ENCODE measurements around the gene UTF1. TPM values are rescaled to one million over a fixed set of nuclear protein-coding genes. Genes with fewer than 3 reads are reported as not detected.

The UTF1 gene, protein sequence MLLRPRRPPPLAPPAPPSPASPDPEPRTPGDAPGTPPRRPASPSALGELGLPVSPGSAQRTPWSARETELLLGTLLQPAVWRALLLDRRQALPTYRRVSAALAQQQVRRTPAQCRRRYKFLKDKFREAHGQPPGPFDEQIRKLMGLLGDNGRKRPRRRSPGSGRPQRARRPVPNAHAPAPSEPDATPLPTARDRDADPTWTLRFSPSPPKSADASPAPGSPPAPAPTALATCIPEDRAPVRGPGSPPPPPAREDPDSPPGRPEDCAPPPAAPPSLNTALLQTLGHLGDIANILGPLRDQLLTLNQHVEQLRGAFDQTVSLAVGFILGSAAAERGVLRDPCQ
- total RNA-seq: not detected in 2 replicates

DNA sequence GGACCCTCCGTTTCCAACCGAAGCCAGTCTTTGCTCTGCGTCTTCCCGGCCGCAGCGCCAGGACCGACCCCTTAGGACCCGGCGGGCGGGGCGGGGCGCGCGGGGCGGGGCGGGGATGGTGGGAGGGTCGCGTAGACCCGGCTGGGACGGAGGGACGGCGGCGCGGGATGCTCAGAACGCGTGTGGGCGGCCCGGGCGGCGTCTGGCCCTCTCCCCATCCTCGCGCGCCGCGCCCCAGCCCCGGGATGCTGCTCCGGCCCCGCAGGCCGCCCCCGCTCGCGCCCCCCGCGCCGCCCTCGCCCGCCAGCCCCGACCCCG lies at the start of gene UTF1:
TSS of gene UTF1 (plus strand) at position 174 of the 318 bp plus-strand sequence. CDS start at position 246, 72 bp downstream.

DNA sequence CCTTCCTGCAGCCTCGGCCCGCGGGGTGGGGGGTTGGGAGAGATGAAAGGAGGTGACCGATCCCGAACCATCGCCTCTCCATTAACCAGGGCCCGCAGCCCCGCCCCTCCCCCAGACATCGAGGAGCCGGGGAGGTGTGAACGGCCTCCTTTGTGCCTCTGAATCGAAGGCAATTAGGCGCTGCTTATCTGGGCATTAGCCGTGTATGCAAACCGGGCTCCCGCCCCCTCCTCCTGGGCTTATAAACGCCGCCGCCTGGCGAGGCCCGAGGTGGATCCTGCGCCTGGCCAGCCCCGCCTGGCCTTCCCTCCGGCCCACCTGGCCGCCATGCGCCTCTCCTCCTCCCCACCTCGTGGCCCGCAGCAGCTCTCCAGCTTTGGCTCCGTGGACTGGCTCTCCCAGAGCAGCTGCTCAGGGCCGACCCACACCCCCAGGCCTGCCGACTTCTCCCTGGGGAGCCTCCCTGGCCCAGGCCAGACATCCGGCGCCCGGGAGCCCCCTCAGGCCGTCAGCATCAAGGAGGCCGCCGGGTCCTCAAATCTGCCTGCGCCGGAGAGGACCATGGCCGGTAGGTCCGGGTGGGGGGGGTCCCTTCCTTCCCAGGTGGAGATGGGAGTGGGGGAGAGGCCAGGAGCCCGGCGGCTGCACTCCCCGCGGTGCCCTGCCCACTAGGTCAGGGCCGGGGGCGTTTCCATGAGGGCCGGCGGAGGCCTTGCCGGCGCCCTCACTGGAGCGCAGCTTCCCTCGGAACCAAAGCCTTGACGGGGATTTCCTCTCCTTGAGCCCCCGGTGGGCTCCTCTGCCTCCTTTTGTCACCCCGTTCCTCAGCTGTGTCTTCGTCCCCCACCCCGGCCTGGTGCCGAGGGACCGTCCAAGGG lies 7.8 kb downstream of the UTF1 start, which contains the start of gene VENTX:
TSS of gene VENTX (plus strand) at position 268 of the 878 bp plus-strand sequence. CDS start at position 328, 60 bp downstream.

DNA sequence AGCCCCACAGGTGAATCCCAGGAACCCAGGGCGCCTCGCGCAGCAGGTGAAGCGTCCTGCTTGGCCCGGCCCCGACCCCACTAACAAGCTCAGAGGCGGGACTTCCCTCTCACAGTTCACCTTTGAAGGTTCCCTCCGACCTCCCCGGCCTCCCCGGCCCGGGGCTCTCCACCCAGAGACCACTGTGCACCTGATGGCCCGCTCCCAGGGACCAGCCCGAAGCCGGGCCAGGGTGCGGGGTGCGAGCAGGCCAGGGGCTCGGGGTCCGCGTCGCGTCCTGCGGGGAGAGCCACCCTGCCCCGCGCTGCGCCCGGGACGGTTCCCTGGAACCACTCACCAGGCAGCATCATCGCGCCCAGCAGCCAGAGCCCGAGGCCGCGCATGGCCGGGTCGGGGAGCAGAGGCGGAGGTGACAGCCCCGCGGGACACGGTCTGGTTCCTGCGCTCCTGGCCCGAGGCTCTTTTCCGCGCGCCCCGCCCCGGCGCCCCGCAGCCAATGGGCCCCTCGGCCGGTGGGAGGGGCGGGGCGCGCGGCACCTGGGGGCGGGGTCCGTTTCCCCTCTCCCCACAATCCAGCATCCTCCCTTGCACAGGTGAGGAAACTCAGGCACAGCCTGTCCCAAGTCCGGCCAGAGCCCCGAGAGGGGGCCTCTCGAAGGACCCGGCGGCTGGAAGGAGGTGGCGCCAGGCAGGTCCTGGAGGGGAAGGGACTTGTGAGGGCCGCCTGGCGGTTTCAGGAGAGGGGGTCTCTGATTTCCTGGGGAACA lies 46.6 kb downstream of the UTF1 start, which contains the start of gene ADAM8:
TSS of gene ADAM8 (minus strand) at position 434 of the 767 bp plus-strand sequence. CDS start at position 383, 51 bp downstream.

Other genes with a start within 250 kb of the UTF1 start
- gene ADGRA1, start 142.3 kb upstream of the UTF1 start, total RNA-seq: not detected in 2 replicates
- gene KNDC1, start 70.0 kb upstream of the UTF1 start, total RNA-seq: 0.12 and 0.26 TPM in 2 replicates
- gene VENTX, start 7.6 kb downstream of the UTF1 start, total RNA-seq: not detected in 2 replicates
- 0.87 and 1.3 TPM in 2 replicates for gene ADAM8, start 46.7 kb downstream of the UTF1 start, total RNA-seq
- 66.4 and 71.7 TPM in 2 replicates for gene TUBGCP2, start 78.7 kb downstream of the UTF1 start, total RNA-seq
- gene ZNF511, start 78.7 kb downstream of the UTF1 start, total RNA-seq: 18.4 and 21.8 TPM in 2 replicates
- not detected in 2 replicates for gene CALY, start 106.7 kb downstream of the UTF1 start, total RNA-seq
- not detected in 2 replicates for gene PRAP1, start 117.2 kb downstream of the UTF1 start, total RNA-seq
- 6.1 and 9.5 TPM in 2 replicates for gene FUOM, start 127.8 kb downstream of the UTF1 start, total RNA-seq
- 60.6 and 65.6 TPM in 2 replicates for gene ECHS1, start 143.1 kb downstream of the UTF1 start, total RNA-seq
- gene PAOX, start 149.0 kb downstream of the UTF1 start, total RNA-seq: 4.2 and 5.4 TPM in 2 replicates
- gene MTG1, start 163.9 kb downstream of the UTF1 start, total RNA-seq: 19.3 and 23.1 TPM in 2 replicates
- 0.12 and 0.13 TPM in 2 replicates for gene SPRN, start 194.4 kb downstream of the UTF1 start, total RNA-seq
- 3.3 TPM in 2 replicates for gene SCART1, start 223.7 kb downstream of the UTF1 start, total RNA-seq